Activated CD4-positive, alpha-beta T cell treated with anti-CD3 and anti-CD28 coated beads, Interleukin-2, amount 50 U/mL, for 4 hours (primary cell): ENCODE data around the gene MESD.

Experiments used
- DNase-seq, 2 experiments: peaks; one replicate each; pipeline ENCODE4 v3.0.0-alpha.2; 2020

MESD gene

GRCh38 chr15:80989518-80990478 lies at the start of gene MESD:
Gene MESD, minus strand, starts transcription at chr15:80989819. Its CDS starts 28 bp downstream, at chr15:80989791.
- peak; percentile 97 to 98 for DNase-seq

GRCh38 chr15:81038975-81039607 lies 49.5 kb upstream of the MESD start:
- no peak for DNase-seq

- no peak for DNase-seq
Measured at GRCh38 chr15:81037952-81038743, 48.5 kb upstream of the MESD start.

- DNase-seq = no peak
Measured at GRCh38 chr15:81033508-81033907, 43.9 kb upstream of the MESD start.

GRCh38 chr15:81032818-81033217 lies 43.2 kb upstream of the MESD start:
- DNase-seq = no peak

GRCh38 chr15:81032355-81032754 lies 42.7 kb upstream of the MESD start:
- no peak for DNase-seq

GRCh38 chr15:81031203-81031602 lies 41.6 kb upstream of the MESD start:
- no peak for DNase-seq

GRCh38 chr15:81030301-81030750 lies 40.7 kb upstream of the MESD start:
- no peak for DNase-seq

- DNase-seq = no peak
Measured at GRCh38 chr15:81029414-81030300, 40.0 kb upstream of the MESD start.

GRCh38 chr15:81026836-81027599 lies 37.4 kb upstream of the MESD start:
- no peak for DNase-seq

GRCh38 chr15:81025721-81026370 lies 36.2 kb upstream of the MESD start:
- DNase-seq = no peak

GRCh38 chr15:81024936-81025335 lies 35.3 kb upstream of the MESD start:
- no peak for DNase-seq

- DNase-seq = no peak
Measured at GRCh38 chr15:81024265-81024872, 34.8 kb upstream of the MESD start.

- DNase-seq = no peak
Measured at GRCh38 chr15:81023483-81024264, 34.1 kb upstream of the MESD start.

GRCh38 chr15:81021321-81021720 lies 31.7 kb upstream of the MESD start:
- no peak for DNase-seq

- DNase-seq = no peak
Measured at GRCh38 chr15:81018197-81018596, 28.6 kb upstream of the MESD start.

GRCh38 chr15:81016489-81017068 lies 27.0 kb upstream of the MESD start:
- DNase-seq = no peak

GRCh38 chr15:81015621-81016488 lies 26.2 kb upstream of the MESD start:
- DNase-seq = no peak
